Astrocyte (in vitro differentiated cells and primary cell): Measurements from ENCODE around the gene AP4B1. TPM values are rescaled to one million over a fixed set of nuclear protein-coding genes. Genes with fewer than 3 reads are reported as not detected.

ENCODE experiments used
- DNase-seq: peaks from one replicate; pipeline ENCODE4 v3.0.0-alpha.2; 2010; ENCODE audit warnings: low read depth
- FAIRE-seq: peaks from 2 replicates; lab custom pipeline; 2011; peaks lifted over from hg19 to GRCh38; lab: Jason Lieb, UNC
- H2AFZ ChIP-seq: 2 replicates; pipeline ENCODE4 v1.6.0; 2012; ENCODE audit warnings: low read depth, low read length, inconsistent platforms
- H3K27ac ChIP-seq: 2 replicates; pipeline ENCODE4 v1.5.1; 2011; ENCODE audit warnings: low read depth, low read length, inconsistent platforms
- H3K27me3 ChIP-seq: 2 replicates; pipeline ENCODE4 v1.6.0; 2011; ENCODE audit warnings: low read length, inconsistent platforms; ENCODE audit not compliant: insufficient read depth
- H3K36me3 ChIP-seq: 2 replicates; pipeline ENCODE4 v1.5.1; 2011; ENCODE audit warnings: low read length, inconsistent platforms; ENCODE audit not compliant: insufficient read depth
- H3K4me1 ChIP-seq: 2 replicates; pipeline ENCODE4 v1.5.1; 2011; ENCODE audit warnings: low read length, inconsistent platforms; ENCODE audit not compliant: insufficient read depth
- H3K4me2 ChIP-seq: 2 replicates; pipeline ENCODE4 v1.6.0; 2012; ENCODE audit warnings: low read length, inconsistent platforms
- H3K4me3 ChIP-seq: 2 replicates; pipeline ENCODE4 v1.5.1; 2011; ENCODE audit warnings: low read depth, mild to moderate bottlenecking, low read length, inconsistent platforms; ENCODE audit not compliant: insufficient read depth
- H3K79me2 ChIP-seq: 2 replicates; pipeline ENCODE4 v1.6.0; 2012; ENCODE audit warnings: mild to moderate bottlenecking, low read length, inconsistent platforms; ENCODE audit not compliant: insufficient read depth
- H3K9ac ChIP-seq: 2 replicates; pipeline ENCODE4 v1.6.0; 2012; ENCODE audit warnings: mild to moderate bottlenecking, low read length, inconsistent platforms
- H3K9me3 ChIP-seq: 2 replicates; pipeline ENCODE4 v1.5.1; 2012; ENCODE audit warnings: low read depth, mild to moderate bottlenecking, low read length, inconsistent platforms; ENCODE audit not compliant: insufficient read depth
- H4K20me1 ChIP-seq: 2 replicates; pipeline ENCODE4 v1.6.0; 2012; ENCODE audit warnings: low read length, inconsistent platforms; ENCODE audit not compliant: insufficient read depth
- H3K27ac Mint-ChIP-seq: one replicate; pipeline ENCODE4 v1.8.0; 2021; ENCODE audit warnings: mild to moderate bottlenecking, mixed read lengths; ENCODE audit not compliant: unreplicated experiment
- H3K27me3 Mint-ChIP-seq: one replicate; pipeline ENCODE4 v1.8.0; 2021; ENCODE audit warnings: low read depth, mixed read lengths; ENCODE audit not compliant: unreplicated experiment
- H3K36me3 Mint-ChIP-seq: one replicate; pipeline ENCODE4 v1.8.0; 2021; ENCODE audit warnings: low read depth, mixed read lengths; ENCODE audit not compliant: unreplicated experiment
- H3K4me1 Mint-ChIP-seq: one replicate; pipeline ENCODE4 v1.8.0; 2021; ENCODE audit warnings: low read depth, mixed read lengths; ENCODE audit not compliant: unreplicated experiment
- H3K4me3 Mint-ChIP-seq: one replicate; pipeline ENCODE4 v1.8.0; 2021; ENCODE audit warnings: mild to moderate bottlenecking, moderate library complexity, mixed read lengths; ENCODE audit not compliant: unreplicated experiment
- H3K9me3 Mint-ChIP-seq: one replicate; pipeline ENCODE4 v1.8.0; 2021; ENCODE audit warnings: mild to moderate bottlenecking, mixed read lengths; ENCODE audit not compliant: unreplicated experiment
- EZH2 ChIP-seq: IDR thresholded peaks from 2 replicates; pipeline ENCODE4 v1.6.1; 2012; ENCODE audit warnings: mild to moderate bottlenecking, low read length, inconsistent platforms; ENCODE audit not compliant: insufficient read depth
- total RNA-seq: library from RNA; stranded (reverse); gene quantifications from 2 replicates; pipeline ENCODE4 v1.2.1, GENCODE V29; 2021
- TF ChIP-seq, protein P1 (sequence below): IDR thresholded peaks from 2 replicates; pipeline ENCODE4 v1.5.1; 2011; ENCODE audit warnings: low read depth, mild to moderate bottlenecking, inconsistent platforms, low read length, moderate library complexity; ENCODE audit not compliant: insufficient read depth

Gene AP4B1
- total RNA-seq, 1 donor from 2014 or later = 14.9 TPM

DNA sequence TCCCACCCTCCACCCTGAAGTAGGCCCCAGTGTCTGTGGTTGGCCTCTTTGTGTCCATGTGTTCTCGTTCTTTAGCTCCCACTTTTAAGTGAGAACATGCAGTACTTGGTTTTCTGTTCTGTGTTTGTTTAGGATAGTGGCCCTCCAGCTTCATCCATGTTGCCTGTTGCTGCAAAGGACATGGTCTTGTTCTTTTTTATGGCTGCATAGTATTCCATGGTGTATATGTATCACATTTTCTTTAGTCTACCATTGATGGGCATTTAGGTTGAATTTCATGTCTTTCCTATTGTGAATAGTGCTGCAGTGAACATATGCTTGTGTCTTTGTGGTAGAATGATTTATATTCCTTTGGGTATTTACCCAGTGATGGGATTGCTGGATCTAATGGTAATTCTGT, 30.6 kb upstream of the AP4B1 start:
- no peaks in the 10 kb centered on the region for H3K27me3 Mint-ChIP-seq
- H3K9ac ChIP-seq = no peak overlapping the region
- no peaks in the 10 kb centered on the region for H3K36me3 ChIP-seq
- H4K20me1 ChIP-seq = peaks cover 97% of the 10 kb centered on the region
- H3K4me2 ChIP-seq = no peak overlapping the region
- FAIRE-seq = no peak
- H3K9me3 ChIP-seq = no peaks in the 10 kb centered on the region
- no peak overlapping the region for H3K4me3 Mint-ChIP-seq
- H2AFZ ChIP-seq = no peak overlapping the region
- H3K36me3 Mint-ChIP-seq = peaks cover 2% of the 10 kb centered on the region
- H3K4me1 ChIP-seq = peaks cover 17% of the 10 kb centered on the region
- no peak for DNase-seq
- TF ChIP-seq EZH2 = no peak
- TF ChIP-seq, protein P1, sequence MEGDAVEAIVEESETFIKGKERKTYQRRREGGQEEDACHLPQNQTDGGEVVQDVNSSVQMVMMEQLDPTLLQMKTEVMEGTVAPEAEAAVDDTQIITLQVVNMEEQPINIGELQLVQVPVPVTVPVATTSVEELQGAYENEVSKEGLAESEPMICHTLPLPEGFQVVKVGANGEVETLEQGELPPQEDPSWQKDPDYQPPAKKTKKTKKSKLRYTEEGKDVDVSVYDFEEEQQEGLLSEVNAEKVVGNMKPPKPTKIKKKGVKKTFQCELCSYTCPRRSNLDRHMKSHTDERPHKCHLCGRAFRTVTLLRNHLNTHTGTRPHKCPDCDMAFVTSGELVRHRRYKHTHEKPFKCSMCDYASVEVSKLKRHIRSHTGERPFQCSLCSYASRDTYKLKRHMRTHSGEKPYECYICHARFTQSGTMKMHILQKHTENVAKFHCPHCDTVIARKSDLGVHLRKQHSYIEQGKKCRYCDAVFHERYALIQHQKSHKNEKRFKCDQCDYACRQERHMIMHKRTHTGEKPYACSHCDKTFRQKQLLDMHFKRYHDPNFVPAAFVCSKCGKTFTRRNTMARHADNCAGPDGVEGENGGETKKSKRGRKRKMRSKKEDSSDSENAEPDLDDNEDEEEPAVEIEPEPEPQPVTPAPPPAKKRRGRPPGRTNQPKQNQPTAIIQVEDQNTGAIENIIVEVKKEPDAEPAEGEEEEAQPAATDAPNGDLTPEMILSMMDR = no peak
- H3K27me3 ChIP-seq = no peaks in the 10 kb centered on the region
- H3K9me3 Mint-ChIP-seq = no peaks in the 10 kb centered on the region
- peaks cover 99% of the 10 kb centered on the region for H3K79me2 ChIP-seq
- H3K27ac ChIP-seq = no peak overlapping the region
- no peak overlapping the region for H3K4me3 ChIP-seq
- H3K4me1 Mint-ChIP-seq = peaks cover 22% of the 10 kb centered on the region
- H3K27ac Mint-ChIP-seq = no peak overlapping the region

DNA sequence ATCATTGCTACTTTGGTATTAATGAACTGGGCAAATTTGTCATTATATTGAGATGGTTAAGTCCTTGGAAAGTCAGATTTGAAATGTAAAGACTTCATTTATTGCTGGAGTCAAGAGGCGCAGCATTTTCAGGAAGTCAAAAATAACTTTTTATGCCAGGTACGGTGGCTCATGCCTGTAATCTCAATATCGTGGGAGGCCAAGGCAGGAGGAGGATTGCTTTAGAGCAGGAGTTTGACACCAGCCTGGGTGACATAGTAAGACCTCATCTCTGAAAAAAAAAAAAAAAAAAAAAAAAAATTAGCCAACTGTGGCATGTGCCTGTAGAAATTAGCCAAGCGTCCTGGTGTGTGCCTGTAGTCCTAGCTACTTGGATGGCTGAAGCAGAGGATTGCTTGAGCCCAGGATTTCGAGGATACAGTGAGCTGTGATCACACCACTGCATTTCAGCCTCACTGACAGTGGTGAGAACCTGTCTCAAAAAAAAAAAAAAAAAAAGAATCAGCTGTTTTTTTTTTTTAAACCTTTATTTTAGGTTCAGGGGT, 30.0 kb upstream of the AP4B1 start:
- H3K9me3 Mint-ChIP-seq = no peaks in the 10 kb centered on the region
- H3K79me2 ChIP-seq = peaks cover 98% of the 10 kb centered on the region
- H3K27ac Mint-ChIP-seq = no peak overlapping the region
- FAIRE-seq (no peak), DNase-seq (no peak)
- no peaks in the 10 kb centered on the region for H3K27me3 Mint-ChIP-seq
- peaks cover 93% of the 10 kb centered on the region for H4K20me1 ChIP-seq
- no peaks in the 10 kb centered on the region for H3K36me3 ChIP-seq
- no peak overlapping the region for H3K4me3 Mint-ChIP-seq
- H3K27ac ChIP-seq = no peak overlapping the region
- no peaks in the 10 kb centered on the region for H3K27me3 ChIP-seq
- no peak overlapping the region for H3K4me2 ChIP-seq
- no peak for TF ChIP-seq EZH2
- TF ChIP-seq, protein P1 = no peak
- H2AFZ ChIP-seq = no peak overlapping the region
- no peaks in the 10 kb centered on the region for H3K9me3 ChIP-seq
- no peak overlapping the region for H3K4me3 ChIP-seq
- H3K4me1 Mint-ChIP-seq = peaks cover 22% of the 10 kb centered on the region
- H3K36me3 Mint-ChIP-seq = no peaks in the 10 kb centered on the region
- peaks cover 17% of the 10 kb centered on the region for H3K4me1 ChIP-seq
- H3K9ac ChIP-seq = no peak overlapping the region

- Histone ChIP-seq H3K9ac (no peak overlapping the region), H3K27me3 (no peaks in the 10 kb centered on the region), H3K9me3 (no peaks in the 10 kb centered on the region), H3K79me2 (peaks cover 96% of the 10 kb centered on the region), H3K27ac (no peak overlapping the region), H3K4me1 (peaks cover 17% of the 10 kb centered on the region), H3K36me3 (no peaks in the 10 kb centered on the region), H3K4me3 (no peak overlapping the region), H3K4me2 (no peak overlapping the region), H2AFZ (no peak overlapping the region), H4K20me1 (peaks cover 87% of the 10 kb centered on the region)
- FAIRE-seq (no peak), DNase-seq (no peak)
- no peak overlapping the region for H3K27ac Mint-ChIP-seq
- peaks cover 22% of the 10 kb centered on the region for H3K4me1 Mint-ChIP-seq
- no peaks in the 10 kb centered on the region for H3K9me3 Mint-ChIP-seq
- H3K4me3 Mint-ChIP-seq = no peak overlapping the region
- TF ChIP-seq EZH2 = no peak
- TF ChIP-seq, protein P1 = no peak
- H3K36me3 Mint-ChIP-seq = no peaks in the 10 kb centered on the region
- no peaks in the 10 kb centered on the region for H3K27me3 Mint-ChIP-seq
Observed at GRCh38 chr1:113934006-113934405, 29.4 kb upstream of the AP4B1 start.
